ENCODE data around the gene TNFRSF25.

The TNFRSF25 gene, protein sequence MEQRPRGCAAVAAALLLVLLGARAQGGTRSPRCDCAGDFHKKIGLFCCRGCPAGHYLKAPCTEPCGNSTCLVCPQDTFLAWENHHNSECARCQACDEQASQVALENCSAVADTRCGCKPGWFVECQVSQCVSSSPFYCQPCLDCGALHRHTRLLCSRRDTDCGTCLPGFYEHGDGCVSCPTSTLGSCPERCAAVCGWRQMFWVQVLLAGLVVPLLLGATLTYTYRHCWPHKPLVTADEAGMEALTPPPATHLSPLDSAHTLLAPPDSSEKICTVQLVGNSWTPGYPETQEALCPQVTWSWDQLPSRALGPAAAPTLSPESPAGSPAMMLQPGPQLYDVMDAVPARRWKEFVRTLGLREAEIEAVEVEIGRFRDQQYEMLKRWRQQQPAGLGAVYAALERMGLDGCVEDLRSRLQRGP

DNA sequence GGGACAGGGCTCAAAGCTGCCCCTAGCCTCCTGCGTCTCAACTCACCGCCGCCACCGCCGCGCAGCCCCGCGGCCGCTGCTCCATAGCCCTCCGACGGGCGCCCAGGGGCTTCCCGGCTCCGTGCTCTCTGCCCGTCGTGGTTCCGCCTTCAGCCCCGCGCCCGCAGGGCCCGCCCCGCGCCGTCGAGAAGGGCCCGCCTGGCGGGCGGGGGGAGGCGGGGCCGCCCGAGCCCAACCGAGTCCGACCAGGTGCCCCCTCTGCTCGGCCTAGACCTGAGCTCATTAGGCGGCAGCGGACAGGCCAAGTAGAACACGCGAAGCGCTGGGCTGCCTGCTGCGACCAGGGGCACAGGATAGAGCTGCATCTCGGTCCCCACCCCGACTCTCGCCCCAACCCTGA is at the start of gene TNFRSF25:
TNFRSF25 (minus strand) TSS at position 151 of the 400 bp plus-strand sequence; CDS start at position 85, 66 bp downstream.
- DNase-seq (ENCODE audit: low read depth in 2 of 2), result peak in 1 of 2 donors; percentile 52

DNA sequence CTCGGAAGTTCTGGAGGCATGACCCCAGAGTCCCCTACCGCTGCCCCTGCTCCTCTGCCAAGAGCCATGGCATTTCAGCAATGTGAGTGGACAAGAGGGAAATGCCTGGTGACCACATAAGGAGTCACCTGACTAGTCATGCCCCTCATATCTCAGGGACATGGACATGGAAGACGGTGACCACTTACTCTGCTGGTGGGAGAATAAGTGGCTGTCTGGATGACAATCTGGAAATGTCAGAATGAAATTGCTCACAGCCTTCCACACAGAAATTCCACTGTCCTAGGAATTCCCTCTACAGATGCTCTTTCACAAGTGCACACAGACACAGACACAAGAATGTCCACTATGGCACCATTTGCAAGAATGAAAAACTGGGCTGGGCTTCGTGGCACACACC is 49.8 kb upstream of the TNFRSF25 start:
- DNase-seq (ENCODE audit: low read depth in 2 of 2), result no peak

DNA sequence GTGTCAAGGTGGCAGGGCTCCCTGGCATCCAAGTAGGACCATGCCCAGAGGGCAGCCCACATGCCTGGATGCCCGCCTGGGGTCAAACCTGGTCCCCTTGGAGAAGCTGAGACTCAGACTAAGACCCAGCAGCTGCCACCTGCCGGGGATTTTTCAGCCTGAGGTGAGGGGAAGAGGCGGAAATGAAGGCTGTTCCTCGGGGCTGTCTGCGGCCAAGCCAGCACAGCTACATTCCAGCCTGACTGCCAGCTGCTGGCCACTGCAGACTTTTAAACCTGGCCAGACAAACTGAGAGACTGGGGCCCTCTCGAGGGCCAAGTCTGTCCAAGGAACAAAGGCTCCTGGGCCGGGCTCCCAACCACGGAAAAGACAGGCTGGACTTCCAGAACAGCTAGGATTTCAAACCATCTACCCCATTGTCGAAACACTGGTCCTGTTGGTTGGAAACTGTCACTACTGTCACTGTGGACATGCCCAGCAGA is 47.4 kb upstream of the TNFRSF25 start:
- DNase-seq (ENCODE audit: low read depth in 2 of 2), result no peak

DNA sequence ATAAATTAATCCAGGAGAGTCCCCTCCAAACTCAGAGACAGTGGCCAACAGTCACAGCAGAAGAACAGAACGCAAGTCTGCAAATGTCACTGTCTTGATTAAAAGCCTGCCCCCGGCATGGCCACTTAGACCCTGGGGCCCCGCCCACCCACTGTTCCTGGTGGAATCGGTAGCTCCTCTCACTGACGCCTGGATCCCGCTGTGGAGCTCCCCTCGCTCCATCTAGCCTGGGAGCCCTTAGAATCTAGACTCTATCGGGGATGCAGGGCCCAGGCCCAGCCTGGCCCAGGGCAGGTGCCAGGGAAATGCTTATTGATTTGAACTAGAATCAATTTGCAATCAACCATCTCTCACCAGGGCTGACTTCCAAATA is 46.9 kb upstream of the TNFRSF25 start:
- DNase-seq (ENCODE audit: low read depth in 2 of 2), result no peak

DNA sequence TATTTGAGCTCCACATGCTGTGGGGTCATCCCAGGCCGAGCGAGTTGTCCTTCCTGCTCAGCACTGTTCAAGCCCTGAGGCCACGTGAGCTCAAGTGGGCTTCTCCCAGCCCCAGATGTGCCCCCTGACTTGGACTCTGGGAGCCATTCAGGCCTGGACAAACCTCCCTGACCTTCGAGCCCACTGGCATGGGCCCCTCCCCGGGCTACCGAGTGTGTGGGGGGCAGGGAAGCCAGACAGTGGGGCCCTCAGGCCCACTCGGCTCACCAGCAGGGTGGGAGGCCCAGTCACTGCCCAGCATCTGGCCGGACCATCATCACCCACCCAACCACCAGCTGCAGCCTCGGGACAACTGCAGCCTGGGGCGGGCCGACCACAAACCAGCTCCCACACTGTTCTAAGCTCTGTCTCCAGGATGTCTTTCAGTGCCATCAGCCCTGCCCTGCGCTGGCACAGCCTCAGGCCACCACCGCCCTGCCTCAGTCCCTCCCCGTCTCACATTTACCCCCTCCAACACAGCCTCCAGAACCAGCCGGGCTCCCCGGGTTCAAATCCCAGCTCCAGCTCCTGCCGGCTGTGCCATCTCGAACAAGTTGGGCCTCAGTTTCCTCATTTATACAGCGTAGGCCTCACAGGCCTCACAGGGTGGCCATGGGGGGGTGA is 46.4 kb upstream of the TNFRSF25 start:
- no peak for DNase-seq (ENCODE audit: low read depth in 2 of 2)

DNA sequence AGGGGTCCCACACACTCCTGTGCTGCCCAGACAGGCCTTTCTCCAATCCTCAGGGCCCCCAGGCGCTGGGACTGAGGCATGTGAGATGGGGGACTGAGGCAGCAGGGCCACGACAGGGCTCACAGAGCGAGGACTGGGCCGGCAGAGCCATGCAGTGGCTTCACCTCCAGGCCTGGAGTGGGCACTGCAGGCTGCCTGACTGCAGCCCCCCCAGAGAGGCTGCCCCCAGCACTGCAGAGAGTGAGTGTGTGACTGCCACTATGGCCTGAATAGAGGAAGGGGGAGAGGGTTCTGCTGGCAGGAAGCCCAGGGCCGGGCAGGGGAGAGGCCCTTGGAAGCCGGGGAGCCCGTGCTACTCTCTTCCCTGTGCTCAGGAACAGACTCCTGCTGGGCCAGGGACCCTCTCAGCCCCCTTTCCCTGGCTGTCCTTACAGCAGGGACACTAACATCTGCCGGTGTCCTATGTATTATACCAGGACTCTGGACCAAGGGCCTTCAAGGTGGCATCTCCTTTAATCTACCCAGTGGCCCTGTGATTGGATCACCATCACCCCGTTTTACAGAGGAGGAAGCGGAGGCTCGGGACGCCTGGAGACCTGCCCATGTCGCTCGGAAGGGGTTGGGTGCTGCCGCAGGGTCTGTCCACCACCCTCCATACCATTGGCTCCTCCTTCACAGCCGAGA is 45.7 kb upstream of the TNFRSF25 start:
- DNase-seq (ENCODE audit: low read depth in 2 of 2), result no peak

DNA sequence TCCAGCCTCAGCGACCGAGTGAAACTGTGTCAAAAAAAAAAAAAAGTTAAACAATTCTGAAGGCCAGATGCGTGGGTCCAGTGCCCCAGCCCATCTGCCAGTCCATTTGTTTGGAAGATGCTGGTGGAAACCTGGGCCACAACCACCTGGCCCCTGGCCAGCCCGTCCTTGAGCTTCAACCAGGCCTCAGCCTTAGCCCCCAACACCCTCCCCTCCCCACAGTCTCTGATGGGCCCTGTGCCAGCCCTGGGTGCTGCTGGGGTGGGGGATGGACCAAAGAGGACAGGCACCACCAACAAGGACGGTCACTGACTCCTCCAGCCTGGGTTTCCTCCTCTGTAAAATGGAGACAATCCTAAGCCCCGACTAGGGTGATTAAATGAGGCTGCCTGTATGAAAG is 45.1 kb upstream of the TNFRSF25 start:
- no peak for DNase-seq (ENCODE audit: low read depth in 2 of 2)

DNA sequence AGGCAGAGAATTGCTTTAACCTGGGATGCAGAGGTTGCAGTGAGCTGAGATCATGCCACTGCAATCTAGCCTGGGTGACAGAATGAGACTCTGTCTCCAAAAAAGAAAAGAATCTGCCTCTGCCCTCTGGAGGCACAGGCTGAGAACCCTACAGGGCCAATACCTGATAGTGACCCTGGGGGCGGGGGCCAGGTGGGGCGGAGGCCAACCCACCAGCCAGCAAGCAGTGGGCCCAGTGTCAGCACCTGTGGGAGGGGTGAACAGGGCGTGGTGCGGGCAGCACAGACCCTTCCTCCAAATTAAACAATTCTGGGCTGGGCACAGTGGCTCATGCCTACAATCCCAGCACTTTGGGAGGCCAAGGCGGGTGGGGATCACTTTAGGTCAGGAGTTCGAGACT is 44.5 kb upstream of the TNFRSF25 start:
- DNase-seq (ENCODE audit: low read depth in 2 of 2), result no peak

DNA sequence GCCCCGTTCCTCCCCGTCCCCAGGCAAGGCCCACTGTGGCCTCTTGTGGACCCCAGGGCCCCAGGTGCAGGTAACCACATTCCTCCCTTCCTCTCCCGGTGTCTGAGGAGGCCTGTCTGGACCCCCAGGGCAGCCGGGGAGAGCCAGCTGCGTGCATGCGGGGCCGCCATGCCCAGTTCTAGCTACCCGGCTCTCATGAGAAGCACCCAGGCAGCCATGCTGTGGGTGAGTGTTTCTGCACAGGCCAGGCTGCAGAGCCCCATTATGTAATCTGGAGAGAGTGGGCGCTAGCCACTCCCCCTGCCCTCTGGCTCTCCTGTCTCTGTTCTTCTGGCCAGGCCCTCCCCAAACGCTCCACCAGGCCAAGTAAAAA is 43.9 kb upstream of the TNFRSF25 start:
- DNase-seq (ENCODE audit: low read depth in 2 of 2), result no peak

DNA sequence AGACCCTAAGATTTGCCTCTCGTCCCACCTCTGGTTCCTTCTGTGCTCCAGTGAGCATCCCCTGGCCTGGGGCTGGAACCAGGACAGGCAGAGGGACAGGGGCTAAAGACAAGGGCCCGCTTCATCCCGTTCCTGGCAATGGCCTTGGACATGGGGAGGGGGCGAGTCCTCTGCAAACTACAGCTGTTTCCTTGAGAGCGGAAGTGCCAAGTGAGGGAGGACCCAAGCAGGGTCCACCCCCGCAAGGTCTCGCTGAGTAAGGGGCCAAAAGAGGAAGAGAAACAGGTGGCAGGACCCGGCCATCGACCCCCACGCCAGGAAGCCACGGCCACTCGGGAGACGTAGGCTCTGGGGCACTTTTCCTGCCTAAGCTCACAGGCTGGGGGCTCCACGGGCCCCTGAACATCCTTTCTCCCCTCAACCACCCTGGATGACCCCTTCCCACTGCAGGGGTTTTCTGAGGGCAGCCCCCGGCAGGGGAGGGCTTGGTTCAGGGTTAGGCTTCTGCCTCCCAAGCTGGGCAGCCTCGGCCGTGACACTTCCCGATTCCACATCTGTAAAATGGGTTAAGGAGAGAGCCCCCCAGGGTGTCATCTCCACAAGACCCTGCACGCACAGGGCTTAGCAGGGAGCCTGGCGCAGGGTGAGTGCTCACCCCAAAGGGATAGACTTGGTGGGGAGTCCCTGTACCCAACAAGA is 43.4 kb upstream of the TNFRSF25 start:
- DNase-seq (ENCODE audit: low read depth in 2 of 2), result no peak

DNA sequence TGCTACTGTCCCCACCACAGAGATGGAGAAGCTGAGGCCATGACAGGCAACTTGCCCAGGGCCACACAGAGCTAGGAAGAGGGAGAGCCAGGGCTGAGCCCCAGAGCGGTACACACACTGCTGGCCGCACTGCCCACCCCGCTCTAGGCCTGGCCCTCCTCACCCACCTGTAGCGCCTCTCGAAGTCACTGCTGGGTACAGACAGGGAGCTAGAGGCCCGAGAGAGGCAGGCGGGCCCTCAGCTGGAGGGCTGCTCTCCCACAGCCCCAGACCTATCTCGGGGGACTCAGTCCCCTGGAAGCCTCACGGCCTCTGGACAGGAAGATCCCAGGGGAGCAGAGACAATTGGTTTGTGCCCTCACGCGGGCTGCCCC is 42.8 kb upstream of the TNFRSF25 start:
- no peak for DNase-seq (ENCODE audit: low read depth in 2 of 2)

DNA sequence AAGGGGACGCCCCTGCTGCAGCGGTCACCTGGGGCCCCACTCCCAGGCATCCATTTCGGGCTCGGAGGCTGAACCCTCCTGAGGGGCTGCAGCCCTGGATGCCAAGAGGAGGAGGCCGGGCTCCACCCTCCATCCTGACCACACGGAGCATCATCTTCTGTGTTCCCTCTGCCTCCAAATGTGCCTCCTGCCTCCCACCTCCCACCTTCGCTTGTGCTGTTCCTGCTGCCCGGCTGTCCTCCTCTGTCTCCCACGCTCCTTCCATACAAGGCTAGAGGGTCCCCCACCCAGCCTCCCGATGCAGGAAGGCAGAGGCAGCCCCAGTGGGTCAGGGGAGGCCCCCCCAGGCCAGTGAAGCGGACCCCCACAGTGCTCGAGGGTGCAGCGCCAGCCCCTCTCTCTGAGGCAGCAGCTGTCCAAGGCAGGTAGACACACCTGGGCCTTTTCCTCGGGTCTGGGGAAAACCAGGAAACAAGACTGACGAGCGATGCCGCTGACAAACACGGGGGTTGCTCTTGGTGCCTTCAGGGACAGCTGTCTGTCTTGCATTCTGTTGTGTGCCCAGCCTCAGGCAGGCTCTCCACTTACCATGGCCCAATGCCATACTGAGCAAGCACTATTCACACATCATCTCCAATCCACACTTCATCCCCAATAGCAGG is 42.3 kb upstream of the TNFRSF25 start:
- DNase-seq (ENCODE audit: low read depth in 2 of 2), result no peak

DNA sequence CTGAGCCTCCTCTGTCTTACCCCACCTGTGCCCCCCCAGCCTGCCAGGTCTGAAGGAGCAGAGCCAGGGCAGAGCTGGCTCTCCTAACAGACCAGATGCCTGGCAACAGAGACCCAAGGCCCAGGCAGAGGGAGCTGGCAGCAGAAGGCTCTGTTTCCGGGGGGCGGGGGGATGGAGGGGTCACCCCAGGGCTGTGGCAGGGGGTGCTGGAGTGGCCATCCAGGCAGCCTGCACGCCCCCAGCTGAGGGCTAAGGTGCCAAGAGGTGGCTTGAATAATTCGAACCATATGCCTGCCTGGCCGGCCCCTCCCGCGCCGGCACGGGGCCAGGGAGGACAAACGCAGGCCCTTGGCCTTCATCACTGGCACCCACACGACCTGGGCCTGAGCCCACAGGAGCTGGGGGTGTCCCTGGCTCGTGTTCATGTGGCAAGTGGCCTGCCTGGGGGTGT is 41.5 kb upstream of the TNFRSF25 start:
- no peak for DNase-seq (ENCODE audit: low read depth in 2 of 2)

DNA sequence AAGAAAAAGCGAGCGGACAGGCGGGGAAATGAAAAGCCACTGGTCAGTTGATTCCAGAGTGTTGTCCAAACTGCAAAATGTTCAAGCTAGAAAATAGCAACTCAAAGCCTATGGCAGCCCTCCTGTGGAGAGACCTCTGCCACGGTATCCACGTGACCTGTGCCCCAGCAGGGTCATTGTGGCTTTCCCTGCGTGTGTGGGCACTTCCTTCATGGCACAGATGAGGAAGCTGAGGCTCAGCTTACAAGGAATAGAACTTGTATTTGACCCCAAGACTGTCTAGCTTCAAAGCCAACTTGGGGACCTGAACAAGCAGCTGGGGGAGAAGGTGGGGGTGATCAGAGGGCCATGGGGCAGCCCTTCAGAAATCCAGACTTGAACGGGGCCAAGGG is 41.1 kb upstream of the TNFRSF25 start:
- no peak for DNase-seq (ENCODE audit: low read depth in 2 of 2)

DNA sequence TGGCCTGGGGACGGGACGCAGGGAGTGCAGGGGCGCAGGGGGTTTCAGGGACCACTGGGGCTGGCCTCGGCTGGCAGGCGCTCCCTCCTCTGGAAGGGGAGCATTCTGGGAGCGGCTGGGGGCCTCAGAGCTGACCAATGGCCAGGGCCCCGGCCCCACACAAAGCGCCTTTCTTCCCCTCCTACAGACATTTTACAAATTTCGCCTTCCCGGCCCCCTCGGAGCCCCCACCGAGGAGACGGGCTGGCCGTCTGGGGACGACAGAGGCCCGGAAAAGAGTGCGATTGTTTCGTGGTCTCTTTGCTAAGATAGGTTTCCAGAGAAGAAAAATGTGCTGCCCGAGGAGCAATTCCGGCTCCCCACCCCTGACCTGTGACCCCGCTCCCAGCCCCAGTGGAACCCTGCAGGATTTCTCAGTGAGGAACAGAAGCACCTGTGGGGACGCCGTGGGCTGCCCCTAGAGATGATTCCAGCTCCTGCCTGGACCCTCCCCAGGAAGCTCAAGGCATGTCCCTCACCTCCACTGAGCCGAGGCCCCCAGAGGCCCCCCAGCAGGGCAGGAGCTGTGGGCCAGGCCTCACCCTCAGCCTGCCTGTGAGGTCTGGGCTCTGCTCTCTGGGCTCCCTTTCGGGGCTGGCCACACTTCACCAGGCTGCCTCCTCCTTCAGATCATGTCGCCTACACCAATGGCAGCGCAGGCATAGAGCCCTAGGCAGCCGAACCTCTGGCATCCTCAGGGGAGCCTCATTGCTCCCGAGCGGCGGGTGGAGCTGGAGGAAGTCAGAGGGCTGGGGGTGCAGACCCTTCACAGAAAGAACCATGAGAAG is 40.5 kb upstream of the TNFRSF25 start:
- no peak for DNase-seq (ENCODE audit: low read depth in 2 of 2)

DNA sequence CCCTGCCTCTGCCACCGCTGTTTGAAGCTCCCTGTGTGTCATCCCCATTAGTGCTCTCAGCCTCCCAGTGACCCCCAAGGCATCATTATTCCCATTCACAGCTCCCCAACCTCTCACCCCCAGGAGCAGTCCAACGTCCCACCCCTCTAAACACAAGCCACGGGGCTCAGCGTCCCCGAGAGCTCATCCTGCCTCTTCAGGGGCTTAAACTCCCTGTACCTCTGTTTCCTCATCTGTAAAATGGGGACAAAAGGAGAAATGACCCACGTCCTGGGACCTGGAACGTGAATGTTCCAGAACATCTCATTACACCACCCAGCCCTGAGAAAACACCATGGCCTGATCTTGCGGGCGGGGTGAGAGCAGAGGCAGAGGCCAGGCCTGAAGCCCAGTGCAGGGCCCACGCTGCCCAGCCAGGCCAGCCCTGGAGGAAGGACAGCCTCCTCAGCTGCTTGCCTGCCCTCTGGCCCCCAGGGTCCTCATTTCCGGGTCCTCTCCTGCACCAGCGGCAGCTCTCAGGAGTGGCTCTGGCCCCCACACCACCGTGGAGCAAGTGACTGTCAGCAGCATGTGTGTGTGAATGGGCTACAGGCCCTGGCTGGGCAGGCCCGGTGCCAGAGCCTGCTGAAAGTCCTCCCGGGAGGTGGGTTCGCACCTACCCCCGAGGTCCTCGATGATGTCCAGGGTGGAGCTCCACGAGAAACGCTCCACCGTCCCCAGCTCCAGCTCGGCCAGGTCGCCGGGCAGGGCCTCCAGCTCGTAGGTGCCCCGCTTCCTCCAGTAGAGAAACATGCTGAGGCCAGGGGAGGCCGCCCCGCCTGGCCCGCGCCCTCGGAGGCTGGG is 39.6 kb upstream of the TNFRSF25 start:
- DNase-seq (ENCODE audit: low read depth in 2 of 2), result no peak

DNA sequence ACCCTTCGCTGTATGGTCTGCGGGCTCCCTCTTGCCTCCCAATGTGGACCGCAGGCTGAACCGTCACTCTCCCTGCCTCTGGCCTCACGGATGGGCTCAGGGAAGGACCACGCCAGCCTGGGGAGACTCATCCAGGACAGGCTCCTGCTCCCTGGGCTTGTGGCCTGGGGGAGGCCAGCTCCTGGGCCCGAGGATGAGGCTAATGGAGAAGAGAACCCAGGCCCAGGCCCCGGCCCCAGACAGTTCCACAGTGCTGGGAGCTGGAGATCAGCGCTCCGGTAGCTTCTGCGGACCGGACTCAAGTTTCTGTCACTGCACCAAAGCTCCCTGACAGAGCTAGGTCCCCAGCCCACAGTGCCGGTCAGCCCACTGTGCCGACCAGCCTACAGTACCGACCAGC is 38.9 kb upstream of the TNFRSF25 start:
- DNase-seq (ENCODE audit: low read depth in 2 of 2), result no peak

DNA sequence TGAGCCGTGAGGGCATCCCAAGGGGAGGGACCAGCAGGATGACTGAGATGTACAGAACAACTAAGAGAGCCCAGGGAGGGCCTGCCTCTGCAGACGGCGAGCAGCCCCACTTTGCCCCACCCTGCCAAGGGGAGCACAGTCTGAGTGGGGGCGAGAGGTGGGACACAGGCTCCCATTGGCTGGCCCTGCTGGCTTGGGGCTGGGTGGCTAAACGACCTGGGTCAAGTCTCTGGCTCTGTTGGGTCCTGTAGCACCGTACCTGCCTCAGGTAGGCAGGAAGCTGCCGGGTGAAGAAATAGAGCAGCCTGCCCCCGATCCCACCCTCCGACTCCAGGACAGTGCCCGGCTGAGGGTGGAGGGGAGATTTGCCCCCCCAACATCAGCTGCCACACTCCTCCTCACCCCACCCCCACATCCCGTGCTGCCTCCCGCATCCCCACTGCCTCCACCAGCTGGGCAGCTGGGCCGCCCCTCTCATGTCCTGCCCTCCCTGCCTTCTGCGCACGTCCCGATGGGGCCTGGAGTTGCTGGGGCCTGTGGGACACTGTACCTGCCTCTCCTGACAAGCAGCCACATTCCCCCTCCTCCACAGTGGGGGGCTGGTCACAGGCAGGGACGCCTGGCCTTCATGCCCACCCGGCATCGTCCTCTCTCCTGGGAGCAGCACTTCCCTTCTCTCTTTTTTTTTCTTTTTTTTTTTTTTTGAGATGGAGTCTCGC is 38.1 kb upstream of the TNFRSF25 start:
- no peak for DNase-seq (ENCODE audit: low read depth in 2 of 2)

Measured in stimulated activated CD8-positive, alpha-beta memory T cell treated with anti-CD3 and anti-CD28 coated beads, Interleukin-7, amount 100 ng/mL, for 4 hours (primary cell).